WTC11 (cell line): ENCODE data around the gene VAC14.

Experiments
- CREM ChIP-seq: sonication (generic); formaldehyde crosslinking; IDR thresholded peaks from 2 replicates; pipeline ENCODE4 v1.8.1; 2022; ENCODE audit warnings: mild to moderate bottlenecking, missing genetic modification reagents, moderate library complexity
- CTCF ChIP-seq: fragments of 200-600 bp; IDR thresholded peaks from 2 replicates; pipeline ENCODE4 v1.8.0; 2022; ENCODE audit warnings: antibody characterized with exemption
- NFE2L1 ChIP-seq: sonication (generic); formaldehyde crosslinking; IDR thresholded peaks from 2 replicates; pipeline ENCODE4 v1.8.1; 2023; ENCODE audit warnings: missing genetic modification reagents
- TCF7 ChIP-seq: sonication (generic); formaldehyde crosslinking; IDR thresholded peaks from 2 replicates; pipeline ENCODE4 v1.8.0; 2022; ENCODE audit warnings: mild to moderate bottlenecking, low read depth, missing genetic modification reagents, moderate library complexity
- ZNF121 ChIP-seq: sonication (generic); formaldehyde crosslinking; IDR thresholded peaks from 2 replicates; pipeline ENCODE4 v1.8.0; 2023; ENCODE audit warnings: missing genetic modification reagents
- ZNF317 ChIP-seq: sonication (generic); formaldehyde crosslinking; IDR thresholded peaks from 2 replicates; pipeline ENCODE4 v1.8.1; 2023; ENCODE audit warnings: low read depth, mild to moderate bottlenecking, moderate library complexity, missing genetic modification reagents, borderline replicate concordance
- TF ChIP-seq, protein P1 (sequence below): sonication (generic); formaldehyde crosslinking; IDR thresholded peaks from 2 replicates; pipeline ENCODE4 v1.8.1; 2023; ENCODE audit warnings: mild to moderate bottlenecking, missing genetic modification reagents, borderline replicate concordance
- TF ChIP-seq, protein P2 (sequence below): fragments of 250-450 bp; sonication (Bioruptor Pico); conservative IDR thresholded peaks from 2 replicates; pipeline ENCODE4 v1.9.0; 2021; ENCODE audit warnings: mild to moderate bottlenecking
- TF ChIP-seq, protein P3 (sequence below): sonication (generic); formaldehyde crosslinking; IDR thresholded peaks from 2 replicates; pipeline ENCODE4 v1.8.1; 2022; ENCODE audit warnings: low read depth, missing genetic modification reagents, borderline replicate concordance

GRCh38 chr16:70735141-70735979, 65.6 kb downstream of the VAC14 start:
- TF ChIP-seq CTCF (no peak), CREM (CRISPR knock-in tag) (no peak), NFE2L1 (CRISPR knock-in tag) (no peak), ZNF317 (CRISPR knock-in tag) (no peak), TCF7 (CRISPR knock-in tag) (no peak), ZNF121 (no peak)
- TF ChIP-seq, protein P1, sequence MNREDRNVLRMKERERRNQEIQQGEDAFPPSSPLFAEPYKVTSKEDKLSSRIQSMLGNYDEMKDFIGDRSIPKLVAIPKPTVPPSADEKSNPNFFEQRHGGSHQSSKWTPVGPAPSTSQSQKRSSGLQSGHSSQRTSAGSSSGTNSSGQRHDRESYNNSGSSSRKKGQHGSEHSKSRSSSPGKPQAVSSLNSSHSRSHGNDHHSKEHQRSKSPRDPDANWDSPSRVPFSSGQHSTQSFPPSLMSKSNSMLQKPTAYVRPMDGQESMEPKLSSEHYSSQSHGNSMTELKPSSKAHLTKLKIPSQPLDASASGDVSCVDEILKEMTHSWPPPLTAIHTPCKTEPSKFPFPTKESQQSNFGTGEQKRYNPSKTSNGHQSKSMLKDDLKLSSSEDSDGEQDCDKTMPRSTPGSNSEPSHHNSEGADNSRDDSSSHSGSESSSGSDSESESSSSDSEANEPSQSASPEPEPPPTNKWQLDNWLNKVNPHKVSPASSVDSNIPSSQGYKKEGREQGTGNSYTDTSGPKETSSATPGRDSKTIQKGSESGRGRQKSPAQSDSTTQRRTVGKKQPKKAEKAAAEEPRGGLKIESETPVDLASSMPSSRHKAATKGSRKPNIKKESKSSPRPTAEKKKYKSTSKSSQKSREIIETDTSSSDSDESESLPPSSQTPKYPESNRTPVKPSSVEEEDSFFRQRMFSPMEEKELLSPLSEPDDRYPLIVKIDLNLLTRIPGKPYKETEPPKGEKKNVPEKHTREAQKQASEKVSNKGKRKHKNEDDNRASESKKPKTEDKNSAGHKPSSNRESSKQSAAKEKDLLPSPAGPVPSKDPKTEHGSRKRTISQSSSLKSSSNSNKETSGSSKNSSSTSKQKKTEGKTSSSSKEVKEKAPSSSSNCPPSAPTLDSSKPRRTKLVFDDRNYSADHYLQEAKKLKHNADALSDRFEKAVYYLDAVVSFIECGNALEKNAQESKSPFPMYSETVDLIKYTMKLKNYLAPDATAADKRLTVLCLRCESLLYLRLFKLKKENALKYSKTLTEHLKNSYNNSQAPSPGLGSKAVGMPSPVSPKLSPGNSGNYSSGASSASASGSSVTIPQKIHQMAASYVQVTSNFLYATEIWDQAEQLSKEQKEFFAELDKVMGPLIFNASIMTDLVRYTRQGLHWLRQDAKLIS (CRISPR knock-in tag) = no peak
- TF ChIP-seq, protein P2, sequence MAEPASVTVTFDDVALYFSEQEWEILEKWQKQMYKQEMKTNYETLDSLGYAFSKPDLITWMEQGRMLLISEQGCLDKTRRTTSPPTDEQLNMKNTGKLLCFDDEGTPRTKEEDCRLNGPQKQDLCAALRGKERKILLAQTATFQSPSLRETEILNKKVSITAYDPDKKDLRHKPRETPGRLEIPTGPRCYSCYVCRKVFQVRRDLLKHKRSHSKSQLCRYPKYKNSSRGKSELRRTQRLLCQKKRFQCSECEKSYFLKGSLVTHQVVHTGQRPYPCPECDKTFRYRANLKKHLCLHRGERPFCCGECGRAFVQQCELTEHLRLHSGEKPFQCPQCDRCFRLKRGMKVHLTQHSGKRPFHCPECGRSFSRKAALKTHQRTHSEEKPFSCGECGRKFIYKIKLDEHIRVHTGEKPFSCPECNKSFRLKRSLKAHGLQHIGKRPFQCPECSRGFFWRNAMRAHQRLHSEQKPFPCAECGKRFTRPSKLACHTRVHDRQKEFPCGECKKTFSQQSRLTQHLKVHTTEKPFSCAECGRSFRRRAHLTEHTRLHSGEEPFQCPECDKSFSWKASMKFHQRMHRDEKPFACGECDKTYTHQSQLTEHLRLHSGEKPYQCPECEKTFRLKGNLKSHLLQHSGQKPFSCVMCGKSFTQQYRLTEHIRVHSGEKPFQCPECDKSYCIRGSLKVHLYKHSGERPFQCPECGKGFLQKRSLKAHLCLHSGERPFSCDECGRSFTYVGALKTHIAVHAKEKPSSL (CRISPR knock-in tag) = no peak
- TF ChIP-seq, protein P3, sequence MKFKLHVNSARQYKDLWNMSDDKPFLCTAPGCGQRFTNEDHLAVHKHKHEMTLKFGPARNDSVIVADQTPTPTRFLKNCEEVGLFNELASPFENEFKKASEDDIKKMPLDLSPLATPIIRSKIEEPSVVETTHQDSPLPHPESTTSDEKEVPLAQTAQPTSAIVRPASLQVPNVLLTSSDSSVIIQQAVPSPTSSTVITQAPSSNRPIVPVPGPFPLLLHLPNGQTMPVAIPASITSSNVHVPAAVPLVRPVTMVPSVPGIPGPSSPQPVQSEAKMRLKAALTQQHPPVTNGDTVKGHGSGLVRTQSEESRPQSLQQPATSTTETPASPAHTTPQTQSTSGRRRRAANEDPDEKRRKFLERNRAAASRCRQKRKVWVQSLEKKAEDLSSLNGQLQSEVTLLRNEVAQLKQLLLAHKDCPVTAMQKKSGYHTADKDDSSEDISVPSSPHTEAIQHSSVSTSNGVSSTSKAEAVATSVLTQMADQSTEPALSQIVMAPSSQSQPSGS (CRISPR knock-in tag) = no peak
